Endothelial cell of umbilical vein (primary cell): ENCODE data around the gene ZNF92.

Experiments
- EZH2 ChIP-seq: IDR thresholded peaks from 2 replicates; pipeline ENCODE4 v1.6.1; 2012; ENCODE audit warnings: borderline replicate concordance, low read depth, mild to moderate bottlenecking, moderate library complexity, low read length, inconsistent platforms; ENCODE audit not compliant: severe bottlenecking
- FOS ChIP-seq: IDR thresholded peaks from 2 replicates; pipeline ENCODE4 v1.6.1; 2011; ENCODE audit warnings: mild to moderate bottlenecking, low read length, moderate library complexity, borderline replicate concordance; ENCODE audit not compliant: insufficient read depth
- POLR2A ChIP-seq: IDR thresholded peaks from 2 replicates; pipeline ENCODE4 v1.6.1; 2012; ENCODE audit warnings: low read depth, mild to moderate bottlenecking, control low read depth, low read length
- TF ChIP-seq, protein P1 (sequence below), 2 donors: IDR thresholded peaks; 1 replicate in 1 of 2; 2 replicates in 1 of 2; pipeline ENCODE4 v1.5.1; 2011; ENCODE audit warnings: low read length in 2 of 2, mild to moderate bottlenecking in 2 of 2, moderate library complexity in 2 of 2, control low read depth in 1 of 2, inconsistent platforms in 1 of 2, low read depth in 1 of 2; ENCODE audit not compliant: insufficient read depth in 1 of 2; ENCODE audit errors: extremely low read depth in 1 of 2

GRCh38 chr7:65438598-65438997 is 64.9 kb downstream of the ZNF92 start:
- peak; percentile 94 for TF ChIP-seq FOS
- TF ChIP-seq POLR2A, result no peak
- TF ChIP-seq, protein P1, sequence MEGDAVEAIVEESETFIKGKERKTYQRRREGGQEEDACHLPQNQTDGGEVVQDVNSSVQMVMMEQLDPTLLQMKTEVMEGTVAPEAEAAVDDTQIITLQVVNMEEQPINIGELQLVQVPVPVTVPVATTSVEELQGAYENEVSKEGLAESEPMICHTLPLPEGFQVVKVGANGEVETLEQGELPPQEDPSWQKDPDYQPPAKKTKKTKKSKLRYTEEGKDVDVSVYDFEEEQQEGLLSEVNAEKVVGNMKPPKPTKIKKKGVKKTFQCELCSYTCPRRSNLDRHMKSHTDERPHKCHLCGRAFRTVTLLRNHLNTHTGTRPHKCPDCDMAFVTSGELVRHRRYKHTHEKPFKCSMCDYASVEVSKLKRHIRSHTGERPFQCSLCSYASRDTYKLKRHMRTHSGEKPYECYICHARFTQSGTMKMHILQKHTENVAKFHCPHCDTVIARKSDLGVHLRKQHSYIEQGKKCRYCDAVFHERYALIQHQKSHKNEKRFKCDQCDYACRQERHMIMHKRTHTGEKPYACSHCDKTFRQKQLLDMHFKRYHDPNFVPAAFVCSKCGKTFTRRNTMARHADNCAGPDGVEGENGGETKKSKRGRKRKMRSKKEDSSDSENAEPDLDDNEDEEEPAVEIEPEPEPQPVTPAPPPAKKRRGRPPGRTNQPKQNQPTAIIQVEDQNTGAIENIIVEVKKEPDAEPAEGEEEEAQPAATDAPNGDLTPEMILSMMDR (IDR thresholded peaks at IDR 0.05; ENCODE audit: extremely low read depth in 1 of 2, insufficient read depth in 1 of 2, low read depth in 1 of 2, low read length in 2 of 2), result no peak
- TF ChIP-seq EZH2, result no peak
